ENCODE measurements around the gene NR2F1.

The NR2F1 gene

DNA sequence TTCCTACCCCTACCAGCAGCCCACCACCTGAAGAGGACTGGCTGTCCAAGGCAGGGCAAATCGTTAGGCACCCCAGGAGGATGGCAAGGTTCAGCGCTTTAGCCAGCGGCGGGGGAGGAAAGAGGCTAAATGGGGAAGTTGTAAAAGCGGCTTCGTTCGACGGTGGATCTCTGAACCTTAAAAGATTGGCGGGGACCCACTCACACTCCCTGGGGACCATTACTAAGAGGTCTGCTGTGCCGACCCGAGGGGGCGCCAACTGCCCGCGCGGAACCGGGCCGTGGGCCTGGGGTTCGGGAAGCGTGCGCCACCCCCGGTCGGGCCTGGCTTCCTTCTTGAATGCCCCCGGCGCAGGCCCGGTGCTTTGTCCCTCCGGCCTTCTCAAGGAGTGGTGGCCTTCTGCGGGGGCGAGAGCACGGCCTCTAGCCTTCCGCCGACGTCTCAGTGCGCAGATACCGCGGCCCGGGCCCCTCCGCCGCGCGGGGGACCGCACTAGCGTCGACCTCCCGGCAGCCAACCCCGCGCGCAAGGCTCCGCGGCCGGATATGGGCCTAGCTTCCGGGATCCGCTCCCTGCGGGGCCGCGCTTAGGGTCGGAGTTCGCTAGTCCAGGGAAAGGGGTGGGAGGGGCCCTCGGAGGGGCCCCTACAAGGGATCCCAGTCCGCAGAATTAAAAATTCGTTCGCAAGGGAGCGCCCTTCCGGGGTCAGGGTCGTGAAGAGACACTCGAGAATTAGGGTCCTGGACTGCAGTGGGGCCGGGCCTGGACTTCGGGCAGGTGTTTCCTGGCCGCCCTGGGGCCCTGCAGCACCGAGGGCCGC is 12.5 kb upstream of the NR2F1 start:
- H3K4me3 ChIP-seq (ENCODE audit: low read depth, low read length) = no peak overlapping the region

DNA sequence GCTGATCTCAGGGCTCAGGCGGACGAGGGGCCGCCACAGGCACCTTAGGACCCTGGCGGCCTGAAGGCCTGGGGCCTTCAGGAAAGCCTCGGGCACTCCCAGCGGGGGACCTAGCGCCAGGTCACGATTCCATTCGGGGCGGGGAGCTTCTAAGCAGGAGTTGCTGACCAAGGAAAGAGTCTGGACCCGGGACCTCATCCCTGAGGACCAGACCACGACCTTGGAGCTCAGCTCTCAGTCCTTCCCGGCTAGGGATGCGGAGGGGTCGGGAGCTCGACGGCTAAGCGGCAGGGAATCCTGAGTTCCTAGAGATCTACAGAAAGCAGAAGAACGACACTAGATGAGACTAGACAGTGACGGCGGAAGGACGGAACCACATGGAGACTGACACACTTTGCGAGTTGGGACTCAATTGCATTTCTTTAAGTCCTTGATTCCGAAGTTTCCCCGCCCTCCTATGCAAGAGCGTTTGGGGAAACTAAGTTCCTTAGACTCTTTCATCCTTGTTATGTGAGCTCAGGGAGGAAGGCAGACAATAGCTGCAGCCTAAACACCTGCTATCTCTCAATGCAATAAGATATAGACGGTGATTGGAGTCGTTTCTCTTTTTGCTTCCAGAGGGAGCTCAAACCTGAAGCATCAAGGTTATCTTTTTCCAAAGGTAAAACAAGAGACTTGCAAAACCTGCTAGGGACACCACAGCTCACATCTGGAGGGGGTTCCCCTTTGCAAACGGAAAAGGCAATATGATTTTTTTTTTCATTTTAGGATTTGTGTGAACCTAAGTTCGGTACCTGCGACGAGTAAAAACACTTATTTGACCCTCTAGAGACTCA is 11.7 kb upstream of the NR2F1 start:
- no peak overlapping the region for H3K4me3 ChIP-seq (ENCODE audit: low read depth, low read length)
- TF ChIP-seq, protein P1, sequence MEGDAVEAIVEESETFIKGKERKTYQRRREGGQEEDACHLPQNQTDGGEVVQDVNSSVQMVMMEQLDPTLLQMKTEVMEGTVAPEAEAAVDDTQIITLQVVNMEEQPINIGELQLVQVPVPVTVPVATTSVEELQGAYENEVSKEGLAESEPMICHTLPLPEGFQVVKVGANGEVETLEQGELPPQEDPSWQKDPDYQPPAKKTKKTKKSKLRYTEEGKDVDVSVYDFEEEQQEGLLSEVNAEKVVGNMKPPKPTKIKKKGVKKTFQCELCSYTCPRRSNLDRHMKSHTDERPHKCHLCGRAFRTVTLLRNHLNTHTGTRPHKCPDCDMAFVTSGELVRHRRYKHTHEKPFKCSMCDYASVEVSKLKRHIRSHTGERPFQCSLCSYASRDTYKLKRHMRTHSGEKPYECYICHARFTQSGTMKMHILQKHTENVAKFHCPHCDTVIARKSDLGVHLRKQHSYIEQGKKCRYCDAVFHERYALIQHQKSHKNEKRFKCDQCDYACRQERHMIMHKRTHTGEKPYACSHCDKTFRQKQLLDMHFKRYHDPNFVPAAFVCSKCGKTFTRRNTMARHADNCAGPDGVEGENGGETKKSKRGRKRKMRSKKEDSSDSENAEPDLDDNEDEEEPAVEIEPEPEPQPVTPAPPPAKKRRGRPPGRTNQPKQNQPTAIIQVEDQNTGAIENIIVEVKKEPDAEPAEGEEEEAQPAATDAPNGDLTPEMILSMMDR (IDR thresholded peaks at IDR 0.05; ENCODE audit: borderline replicate concordance, insufficient read depth, low read depth, low read length) = no peak

More for the DNA sequence above, 12.5 kb upstream of the NR2F1 start:
- TF ChIP-seq, protein P1 (IDR thresholded peaks at IDR 0.05; ENCODE audit: borderline replicate concordance, insufficient read depth, low read depth, low read length) = no peak

DNA sequence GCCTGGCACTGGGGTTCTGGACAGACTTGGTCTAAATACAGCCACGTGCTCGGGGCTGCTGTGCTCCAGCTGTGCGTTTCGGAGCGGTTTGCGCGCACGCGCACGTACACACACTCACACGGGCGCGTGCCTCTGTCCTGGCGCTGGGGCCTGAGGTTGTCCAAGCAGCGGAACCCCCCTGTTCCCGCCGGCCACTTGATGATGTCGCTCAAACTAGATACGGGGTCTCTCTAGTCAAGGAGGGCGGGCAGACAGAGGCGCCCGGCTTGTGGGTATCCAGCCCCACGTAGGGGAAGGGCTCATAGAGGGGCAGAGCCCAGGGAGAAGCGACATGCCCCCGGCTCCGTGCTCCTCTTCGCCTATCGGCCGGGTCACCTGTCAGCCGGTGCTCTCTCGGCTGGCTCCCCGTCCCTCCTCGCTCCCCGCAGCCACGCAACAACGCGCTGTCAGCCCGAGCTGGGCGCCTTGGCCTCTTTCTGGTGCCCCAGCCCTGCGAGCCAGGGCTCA is 10.9 kb upstream of the NR2F1 start:
- TF ChIP-seq, protein P1 (IDR thresholded peaks at IDR 0.05; ENCODE audit: borderline replicate concordance, insufficient read depth, low read depth, low read length) = no peak
- H3K4me3 ChIP-seq (ENCODE audit: low read depth, low read length) = no peak overlapping the region

DNA sequence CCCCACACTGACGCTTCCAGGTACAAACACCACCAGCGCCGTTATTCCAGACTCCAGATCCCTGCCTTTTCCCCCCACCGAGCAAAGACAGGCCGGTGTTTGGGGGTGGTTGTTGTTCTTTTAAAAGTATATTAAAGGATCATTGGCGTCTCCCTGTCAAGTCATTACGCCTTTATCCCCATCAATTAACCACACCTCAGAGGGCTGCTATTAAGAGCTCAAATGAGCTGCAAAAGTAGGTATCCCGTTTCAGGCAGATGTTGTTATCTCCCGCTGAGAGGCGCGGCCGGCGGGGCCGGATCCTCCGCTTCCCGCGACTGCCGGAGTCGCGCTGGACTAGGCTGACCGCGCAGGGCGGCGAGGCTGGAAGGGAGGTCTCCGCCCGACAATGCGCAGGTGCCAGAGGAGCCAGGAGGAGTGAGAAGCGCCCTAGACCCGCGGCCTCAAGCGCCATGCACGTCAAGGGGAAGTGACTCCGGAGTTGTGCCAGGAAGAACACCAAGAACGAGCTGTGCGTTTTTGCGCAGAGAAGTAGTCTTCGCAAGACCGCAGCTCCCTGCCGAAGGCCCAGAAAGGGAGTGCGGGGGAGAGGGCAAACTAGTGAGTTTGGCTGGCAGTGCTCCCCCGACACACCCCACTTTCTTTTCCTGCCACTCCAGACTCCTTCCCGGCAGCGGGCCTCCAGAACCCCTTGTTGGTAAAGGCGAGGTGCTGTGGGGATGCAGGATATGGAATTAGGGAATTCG is 10.2 kb upstream of the NR2F1 start:
- H3K4me3 ChIP-seq (ENCODE audit: low read depth, low read length) = no peak overlapping the region
- TF ChIP-seq, protein P1 (IDR thresholded peaks at IDR 0.05; ENCODE audit: borderline replicate concordance, insufficient read depth, low read depth, low read length) = no peak

DNA sequence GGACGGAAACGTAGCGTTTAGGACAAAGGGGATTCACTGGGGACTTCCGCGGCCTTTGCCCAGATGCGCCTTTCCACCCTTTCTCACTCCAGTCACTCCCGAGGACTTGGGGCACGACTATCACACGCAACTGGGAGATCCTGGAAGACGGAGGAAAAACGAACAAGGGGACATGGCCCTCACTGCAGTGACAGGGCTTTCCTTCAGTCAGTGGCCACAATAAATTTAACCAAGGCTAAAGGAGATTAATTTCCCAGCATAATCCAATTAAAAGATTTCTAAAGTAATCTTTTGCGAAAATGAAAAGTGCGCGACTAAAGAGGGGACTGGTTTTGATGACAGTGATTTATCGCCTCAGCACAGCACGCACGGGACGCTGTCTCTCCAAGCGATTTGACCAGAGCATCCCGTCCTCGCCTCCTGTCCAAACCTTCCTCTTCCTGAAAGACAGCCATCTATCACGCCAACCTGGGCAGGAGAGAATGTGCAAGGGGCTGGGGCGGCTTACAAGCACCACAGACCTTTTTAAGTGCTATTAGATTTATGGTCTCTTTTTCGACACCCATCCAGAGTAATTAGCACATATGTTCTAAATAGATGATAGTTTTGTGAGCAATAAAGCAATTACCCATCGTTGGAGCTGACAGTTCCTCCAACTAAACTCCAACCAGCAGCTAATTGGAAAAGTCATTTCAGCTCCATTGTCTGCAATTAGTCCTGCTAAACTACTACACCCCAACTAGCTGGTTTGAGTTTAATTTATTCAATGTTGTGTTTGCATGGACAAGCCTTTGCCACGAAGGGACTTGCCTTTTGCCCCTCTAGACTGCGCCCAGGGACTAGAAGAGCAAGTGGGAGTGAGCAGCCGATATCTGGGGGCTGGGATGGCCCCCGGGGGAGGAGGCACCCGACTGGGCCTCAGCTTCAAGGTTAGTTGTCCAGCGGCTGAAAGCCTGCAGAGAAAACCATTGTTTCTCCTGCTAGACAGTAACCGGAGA is 9.4 kb upstream of the NR2F1 start:
- H3K4me3 ChIP-seq (ENCODE audit: low read depth, low read length) = no peak overlapping the region
- TF ChIP-seq, protein P1 (IDR thresholded peaks at IDR 0.05; ENCODE audit: borderline replicate concordance, insufficient read depth, low read depth, low read length) = no peak

All from GM12875 (cell line).